ENCODE results near the gene KCND3. TPM values are rescaled to one million over a fixed set of nuclear protein-coding genes. Genes with fewer than 3 reads are reported as not detected.

The KCND3 gene
- total and polyA plus RNA-seq, 2 of the 4 experiments (the other 2 are of a cell fraction), result under 0.01 to 0.03 TPM

DNA sequence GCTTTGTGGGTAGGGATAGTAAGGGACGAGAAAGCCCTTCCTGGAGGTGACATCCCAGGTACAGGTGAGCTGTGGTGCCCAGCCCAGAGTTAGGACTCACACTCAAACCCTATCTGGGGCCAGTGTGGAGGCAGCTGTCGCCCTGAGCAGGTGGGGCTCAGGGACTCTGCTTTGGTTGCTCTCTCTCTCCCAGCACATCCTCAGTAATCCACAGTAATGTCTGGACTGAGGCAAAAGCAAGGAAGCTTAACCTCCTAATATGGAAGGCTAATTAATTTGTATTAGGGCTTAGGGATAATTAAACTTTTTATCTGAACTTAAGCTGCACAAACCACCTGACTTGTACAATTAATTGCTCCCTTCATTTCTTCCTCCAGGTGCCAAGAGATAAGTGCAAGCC is 195.5 kb downstream of the KCND3 start:
- Histone ChIP-seq H2BK5ac (ENCODE audit: low read depth, low read length, poor library complexity, severe bottlenecking) (no peak overlapping the region), H3K36me3 (ENCODE audit: control insufficient read depth, insufficient read depth, low read length) (no peaks in the 10 kb centered on the region), H3K4me1 (ENCODE audit: control insufficient read depth, insufficient read depth, low read length) (peaks cover 2% of the 10 kb centered on the region; the same call in 1 of the 2 replicates), H3K9me3 (ENCODE audit: control insufficient read depth, insufficient read depth, low read length) (no peaks in the 10 kb centered on the region), H4K91ac (ENCODE audit: insufficient read depth, low read depth, low read length) (no peak overlapping the region), H3K56ac (ENCODE audit: extremely low read depth, insufficient read depth, low read length) (no peak overlapping the region), H3K4me3 (ENCODE audit: insufficient read depth, low read depth, low read length) (no peak overlapping the region), H2BK15ac (ENCODE audit: low read depth, low read length) (no peak overlapping the region), H3K27ac (ENCODE audit: insufficient read depth, low read length) (no peak overlapping the region), H2AFZ (replicated peaks; ENCODE audit: low read length, poor library complexity) (no peak overlapping the region), H3K4me2 (ENCODE audit: low read depth, low read length) (no peak overlapping the region), H3K14ac (replicated peaks; ENCODE audit: low read depth, low read length) (no peak overlapping the region), H4K5ac (ENCODE audit: low read depth, low read length) (no peak overlapping the region), H4K20me1 (ENCODE audit: insufficient read depth, low read length) (no peaks in the 10 kb centered on the region), H3K23ac (ENCODE audit: low read depth, low read length) (no peak overlapping the region), H3K9me1 (ENCODE audit: insufficient read depth, low read length) (no peaks in the 10 kb centered on the region), H2AK5ac (ENCODE audit: low read depth, low read length) (no peak overlapping the region), H3K79me1 (ENCODE audit: low read depth in 1 of 2, low read length in 2 of 2) (no peaks in the 10 kb centered on the region), H3K9ac (ENCODE audit: low read depth, low read length) (no peak overlapping the region), H3K4ac (ENCODE audit: low read depth, low read length) (no peak overlapping the region), H3K18ac (ENCODE audit: low read depth, low read length) (no peak overlapping the region), H3K27me3 (ENCODE audit: control insufficient read depth, insufficient read depth, low read length) (peaks cover 28% of the 10 kb centered on the region), H2BK120ac (ENCODE audit: low read depth, low read length) (no peak overlapping the region), H2BK20ac (ENCODE audit: low read depth, low read length) (no peak overlapping the region), H2AK9ac (replicated peaks; ENCODE audit: low read depth, low read length, poor library complexity) (no peak overlapping the region), H4K8ac (ENCODE audit: low read depth in 2 of 2, low read length in 2 of 2) (no peak overlapping the region)
- dilution Hi-C loops (cut with HindIII; ENCODE audit: low sequenced_read_pairs, unreplicated experiment) (no loop called here), in situ Hi-C loops (cut with MboI; ENCODE audit: low sequenced_read_pairs) (no loop called here), intact Hi-C loops (cut with micrococcal nuclease) (loop anchor here (5.0 kb wide), 1 partner anchor 198 kb away; no protein-coding TSS in a partner anchor)
- DNase-seq, result no peak
- no TSS peak for BruUV-seq (replicated peaks)
- no peak for ATAC-seq (ENCODE audit: low read depth)
- no CpG with 5 or more reads among the region's 2 CpGs for WGBS, 2 experiments (ENCODE audit: extremely low coverage in 2 of 2, insufficient read length in 1 of 2)
- TF ChIP-seq RAD21 (IDR thresholded peaks at IDR 0.05; ENCODE audit: low read length), result no peak
- ChIA-PET CTCF (no interaction called here), POLR2A (ENCODE audit: unreplicated experiment) (no interaction called here)

Measured in IMR-90 (cell line).